ENCODE results near the gene SAT1.

- TF ChIP-seq EZH2phosphoT487 (IDR thresholded peaks at IDR 0.05; ENCODE audit: insufficient read depth, low read depth) (no peak), EZH2 (IDR thresholded peaks at IDR 0.05; ENCODE audit: insufficient read depth, poor library complexity, severe bottlenecking) (no peak)
Measured at GRCh38 chrX:23832721-23833120, 49.7 kb downstream of the SAT1 start.
